Upper lobe of right lung (tissue), 1 donor: Measurements from ENCODE around the gene HNF4A. TPM values are rescaled to one million over a fixed set of nuclear protein-coding genes. Genes with fewer than 3 reads are reported as not detected.

Source experiments
- ATAC-seq: fragments of 200-7000 bp; cut with Tn5 transposase; one replicate; pipeline ENCODE4 v1.9.1; 2020; ENCODE audit warnings: mild to moderate bottlenecking, moderate library complexity
- DNase-seq: peaks from one replicate; pipeline ENCODE4 v3.0.0-alpha.2; 2020
- H3K27ac ChIP-seq: fragments of 200-600 bp; one replicate; pipeline ENCODE4 v1.8.0; 2022
- H3K27me3 ChIP-seq: fragments of 200-600 bp; one replicate; pipeline ENCODE4 v1.8.0; 2022; ENCODE audit warnings: mild to moderate bottlenecking
- H3K36me3 ChIP-seq: fragments of 200-600 bp; one replicate; pipeline ENCODE4 v1.8.0; 2022
- H3K4me1 ChIP-seq: fragments of 200-600 bp; one replicate; pipeline ENCODE4 v1.8.0; 2022
- H3K4me3 ChIP-seq: fragments of 200-600 bp; one replicate; pipeline ENCODE4 v1.8.0; 2022; ENCODE audit warnings: mild to moderate bottlenecking
- H3K9me3 ChIP-seq: fragments of 200-600 bp; one replicate; pipeline ENCODE4 v1.8.0; 2022
- intact Hi-C: fragments of 100-400 bp; cut with DNase I; formaldehyde crosslinking; loops from one replicate; pipeline ENCODE4 v1.11.0; 2022
- total RNA-seq: library from RNA; stranded (reverse); fragmentation: NEBNext Ultra II Directional; extraction: Animal tissue kit (Norgen Biotek cat#: 25700); gene quantifications from one replicate; pipeline ENCODE4 v1.2.1, GENCODE V29; 2021
- TF ChIP-seq, protein P1 (sequence below): fragments of 200-600 bp; IDR thresholded peaks from one replicate; pipeline ENCODE4 v1.8.0; 2022; ENCODE audit warnings: antibody characterized with exemption
- donor health status: DM: no; HTN: yes; CAD: no; lungs with severe emphysema.

The HNF4A gene
- total RNA-seq, 1 donor from 2014 or later, result 0.20 TPM

DNA sequence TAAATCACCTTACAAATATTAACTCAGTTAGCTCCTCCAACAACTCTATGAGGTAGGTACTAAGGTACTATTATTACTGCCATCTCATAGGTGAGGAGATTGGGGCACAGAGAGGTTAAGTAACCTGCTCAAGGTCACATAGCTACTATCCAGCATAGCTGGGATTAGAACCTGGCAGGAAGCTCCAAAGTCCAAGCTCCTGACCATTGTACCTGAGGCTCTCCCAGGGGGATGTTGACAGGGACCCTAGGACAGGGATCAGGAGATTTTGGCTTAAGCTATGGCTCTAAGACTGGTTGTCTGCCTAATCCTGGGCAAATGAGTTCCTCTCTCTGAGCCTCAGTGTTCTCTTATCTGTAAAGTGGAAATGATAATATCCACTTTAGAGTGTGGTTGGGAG, 59.3 kb downstream of the HNF4A start:
- Histone ChIP-seq H3K4me3 (no peak overlapping the region), H3K27me3 (peaks cover 6% of the 10 kb centered on the region), H3K9me3 (no peaks in the 10 kb centered on the region), H3K36me3 (no peaks in the 10 kb centered on the region), H3K27ac (no peak overlapping the region), H3K4me1 (no peaks in the 10 kb centered on the region)
- DNase-seq (no peak), ATAC-seq (no peak)
- TF ChIP-seq, protein P1, sequence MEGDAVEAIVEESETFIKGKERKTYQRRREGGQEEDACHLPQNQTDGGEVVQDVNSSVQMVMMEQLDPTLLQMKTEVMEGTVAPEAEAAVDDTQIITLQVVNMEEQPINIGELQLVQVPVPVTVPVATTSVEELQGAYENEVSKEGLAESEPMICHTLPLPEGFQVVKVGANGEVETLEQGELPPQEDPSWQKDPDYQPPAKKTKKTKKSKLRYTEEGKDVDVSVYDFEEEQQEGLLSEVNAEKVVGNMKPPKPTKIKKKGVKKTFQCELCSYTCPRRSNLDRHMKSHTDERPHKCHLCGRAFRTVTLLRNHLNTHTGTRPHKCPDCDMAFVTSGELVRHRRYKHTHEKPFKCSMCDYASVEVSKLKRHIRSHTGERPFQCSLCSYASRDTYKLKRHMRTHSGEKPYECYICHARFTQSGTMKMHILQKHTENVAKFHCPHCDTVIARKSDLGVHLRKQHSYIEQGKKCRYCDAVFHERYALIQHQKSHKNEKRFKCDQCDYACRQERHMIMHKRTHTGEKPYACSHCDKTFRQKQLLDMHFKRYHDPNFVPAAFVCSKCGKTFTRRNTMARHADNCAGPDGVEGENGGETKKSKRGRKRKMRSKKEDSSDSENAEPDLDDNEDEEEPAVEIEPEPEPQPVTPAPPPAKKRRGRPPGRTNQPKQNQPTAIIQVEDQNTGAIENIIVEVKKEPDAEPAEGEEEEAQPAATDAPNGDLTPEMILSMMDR, result no peak
- intact Hi-C loops, result no loop called here

DNA sequence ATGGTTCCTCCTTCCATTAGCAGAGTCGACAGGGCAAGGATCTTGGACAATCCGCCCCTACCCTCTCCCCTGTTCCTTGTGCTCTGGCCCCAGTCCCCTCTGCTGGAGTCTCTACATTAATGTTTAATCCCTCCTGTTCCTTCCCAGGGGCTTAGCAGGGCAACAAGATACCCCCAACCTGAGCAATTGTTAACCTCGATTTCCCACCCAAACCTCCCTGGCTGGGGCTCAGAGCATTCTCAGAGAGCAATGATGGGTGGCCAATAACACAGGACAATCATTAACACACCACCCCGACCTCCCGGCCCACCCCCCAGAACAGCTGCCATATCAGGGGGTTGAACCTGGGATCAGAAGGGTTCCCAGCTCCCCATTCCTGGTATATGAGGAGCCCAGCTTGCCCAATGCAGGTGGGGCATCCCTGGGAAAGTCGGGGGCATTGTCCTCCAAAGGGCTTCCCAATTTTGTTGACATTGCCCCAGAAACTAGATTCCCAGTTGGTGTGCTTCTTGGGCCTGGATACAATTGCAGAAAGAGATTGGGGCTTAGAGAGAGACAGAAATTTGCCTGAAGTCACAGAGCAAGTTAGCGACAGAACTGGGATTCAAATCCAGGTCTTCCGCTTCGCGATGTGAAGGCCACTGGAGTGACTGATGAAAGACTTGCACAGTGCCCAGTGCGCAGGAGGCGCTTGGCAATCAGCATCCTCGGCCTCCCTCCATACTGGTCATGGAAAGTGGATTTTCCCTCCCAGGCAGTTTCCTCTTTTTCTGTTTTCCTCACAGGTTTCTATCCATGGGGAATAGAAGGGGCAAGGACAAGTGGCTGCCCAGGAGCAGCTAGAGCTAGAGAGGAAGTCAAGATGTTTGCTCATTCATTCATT, 60.6 kb downstream of the HNF4A start:
- H3K27ac ChIP-seq, result no peak overlapping the region
- no peak for DNase-seq
- no peak overlapping the region for H3K4me3 ChIP-seq
- TF ChIP-seq, protein P1, result no peak
- ATAC-seq, result no peak
- H3K4me1 ChIP-seq, result no peaks in the 10 kb centered on the region
- H3K9me3 ChIP-seq, result no peaks in the 10 kb centered on the region
- intact Hi-C loops, result no loop called here
- no peaks in the 10 kb centered on the region for H3K36me3 ChIP-seq
- H3K27me3 ChIP-seq, result peaks cover 6% of the 10 kb centered on the region

DNA sequence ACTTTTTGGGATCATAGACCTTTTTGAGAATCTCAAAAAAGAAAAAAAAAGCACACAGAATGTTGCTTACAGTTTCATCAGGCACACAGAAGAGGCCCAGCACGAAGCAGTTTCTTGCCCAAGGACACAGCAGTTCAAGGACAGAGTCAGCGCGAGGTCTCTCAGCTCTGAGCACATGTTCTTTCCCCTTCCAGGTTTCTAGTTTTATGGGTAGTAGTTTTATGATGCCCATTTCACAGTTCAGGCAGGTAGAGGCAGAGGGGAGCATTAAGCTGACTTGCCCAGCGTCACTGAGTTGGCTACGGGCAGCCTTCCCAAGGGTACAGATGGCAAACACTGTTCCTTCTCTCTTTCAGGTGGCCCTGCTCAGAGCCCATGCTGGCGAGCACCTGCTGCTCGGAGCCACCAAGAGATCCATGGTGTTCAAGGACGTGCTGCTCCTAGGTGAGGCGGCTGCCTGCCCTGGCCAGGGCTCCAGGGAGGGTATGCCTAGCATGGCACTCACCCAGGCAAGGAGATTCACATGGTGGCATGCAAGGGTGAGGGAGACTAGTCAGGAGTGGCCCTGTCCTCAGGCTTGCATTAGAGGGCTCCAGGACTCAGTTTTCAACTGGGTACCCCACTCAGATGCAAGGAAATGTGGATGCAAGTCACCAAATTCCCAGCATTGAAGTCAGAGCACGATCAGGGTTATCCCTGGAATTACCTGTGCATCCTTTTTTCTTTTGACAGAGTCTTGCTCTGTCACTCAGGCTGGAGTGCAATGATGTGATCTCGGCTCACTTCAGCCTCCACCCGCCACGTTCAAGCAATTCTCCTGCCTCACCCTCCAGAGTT, 62.8 kb downstream of the HNF4A start:
- TF ChIP-seq, protein P1, result no peak
- intact Hi-C loops, result no loop called here
- no peak overlapping the region for H3K27ac ChIP-seq
- no peak for DNase-seq
- no peak overlapping the region for H3K4me3 ChIP-seq
- H3K27me3 ChIP-seq, result no peaks in the 10 kb centered on the region
- no peaks in the 10 kb centered on the region for H3K36me3 ChIP-seq
- H3K4me1 ChIP-seq, result no peaks in the 10 kb centered on the region
- ATAC-seq, result no peak
- no peaks in the 10 kb centered on the region for H3K9me3 ChIP-seq

DNA sequence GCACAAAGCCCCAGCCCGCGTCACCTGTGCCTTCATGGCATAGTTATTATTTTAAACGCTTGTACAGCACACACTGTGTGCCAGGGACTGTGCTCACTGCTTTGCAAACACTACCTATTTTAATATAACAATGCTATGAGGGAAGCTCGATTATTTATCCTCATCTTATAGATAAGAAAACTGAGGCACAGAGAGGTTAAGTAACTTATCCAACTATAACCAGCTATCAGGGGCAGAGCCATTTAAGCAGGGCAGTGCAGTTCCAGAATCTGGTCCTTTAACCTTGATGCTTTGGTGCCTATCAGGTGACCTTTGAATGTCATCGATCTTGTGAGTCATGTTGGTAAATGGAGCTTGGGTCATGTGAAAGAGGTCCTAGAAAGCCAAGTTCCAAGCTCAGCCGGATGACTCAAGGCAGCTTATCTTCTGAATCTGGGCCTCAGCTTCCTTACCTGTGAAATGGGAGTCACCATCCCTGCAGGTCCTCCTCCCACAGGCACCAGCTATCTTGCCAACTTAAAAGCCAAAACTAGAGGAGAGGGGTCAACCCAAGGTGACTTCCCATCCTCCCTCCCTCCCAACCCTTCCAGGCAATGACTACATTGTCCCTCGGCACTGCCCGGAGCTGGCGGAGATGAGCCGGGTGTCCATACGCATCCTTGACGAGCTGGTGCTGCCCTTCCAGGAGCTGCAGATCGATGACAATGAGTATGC, 63.8 kb downstream of the HNF4A start:
- DNase-seq (no peak), ATAC-seq (no peak)
- Histone ChIP-seq H3K9me3 (no peaks in the 10 kb centered on the region), H3K27me3 (peaks cover 6% of the 10 kb centered on the region), H3K36me3 (no peaks in the 10 kb centered on the region), H3K27ac (no peak overlapping the region), H3K4me1 (no peaks in the 10 kb centered on the region), H3K4me3 (no peak overlapping the region)
- intact Hi-C loops, result no loop called here
- TF ChIP-seq, protein P1, result no peak

DNA sequence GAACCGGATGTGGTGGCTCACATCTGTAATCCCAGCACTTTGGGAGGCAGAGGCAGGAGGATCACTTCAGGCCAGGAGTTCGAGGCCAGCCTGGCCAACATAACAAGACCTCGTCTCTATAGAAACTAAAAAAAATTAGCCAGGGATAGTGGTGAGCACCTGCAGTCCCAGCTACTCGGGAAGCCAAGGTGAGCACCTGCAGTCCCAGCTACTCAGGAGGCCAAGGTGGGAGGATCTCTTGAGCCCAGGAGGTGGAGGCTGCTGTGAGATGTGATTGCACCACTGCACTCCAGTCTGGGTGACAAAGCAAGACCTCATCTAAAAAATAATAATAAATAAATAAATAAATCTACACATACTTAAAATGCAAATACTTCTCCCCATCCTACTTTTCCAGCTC, 65.0 kb downstream of the HNF4A start:
- no peaks in the 10 kb centered on the region for H3K4me1 ChIP-seq
- no peaks in the 10 kb centered on the region for H3K36me3 ChIP-seq
- no peaks in the 10 kb centered on the region for H3K9me3 ChIP-seq
- intact Hi-C loops, result no loop called here
- ATAC-seq, result no peak
- TF ChIP-seq, protein P1, result no peak
- no peak overlapping the region for H3K4me3 ChIP-seq
- H3K27ac ChIP-seq, result no peak overlapping the region
- H3K27me3 ChIP-seq, result peaks cover 8% of the 10 kb centered on the region
- no peak for DNase-seq
